Gastrocnemius medialis (tissue), 4 donors: Measurements from ENCODE around the gene MAGI1. TPM values are rescaled to one million over a fixed set of nuclear protein-coding genes. Genes with fewer than 3 reads are reported as not detected.

Experiments used
- ATAC-seq, 2 donors: fragments of 150-250 bp; one replicate each; pipeline ENCODE4 v1.9.1; 2016
- DNase-seq, 2 donors: peaks; one replicate each; pipeline ENCODE4 v3.0.0-alpha.2; 2019
- H3K27ac ChIP-seq, 4 donors: fragments of 200-600 bp; sonication (generic); 1 replicate in 1 of 4; 2 replicates in 3 of 4; pipeline ENCODE4 v1.5.1; 2016 to 2018; ENCODE audit warnings: mild to moderate bottlenecking in 2 of 4, moderate library complexity in 1 of 4
- H3K27me3 ChIP-seq, 3 donors: fragments of 200-600 bp; sonication (generic) in 2 of 3; 1 replicate in 1 of 3; 2 replicates in 2 of 3; pipeline versions ENCODE4 v1.5.1 to v1.6.0; 2016 to 2019; ENCODE audit warnings: mild to moderate bottlenecking in 1 of 3, moderate library complexity in 1 of 3
- H3K36me3 ChIP-seq, 2 donors: fragments of 200-600 bp; sonication (generic) in 1 of 2; one replicate each; pipeline ENCODE4 v1.5.1; 2017 to 2018
- H3K4me1 ChIP-seq, 2 donors: fragments of 200-600 bp; sonication (generic) in 1 of 2; one replicate each; pipeline ENCODE4 v1.5.1; 2016 to 2017; ENCODE audit warnings: mild to moderate bottlenecking in 2 of 2
- H3K4me3 ChIP-seq, 4 donors: fragments of 200-600 bp; sonication (generic) in 3 of 4; 1 replicate in 1 of 4; 2 replicates in 3 of 4; pipeline ENCODE4 v1.5.1; 2016 to 2019; ENCODE audit warnings: mild to moderate bottlenecking in 2 of 4
- H3K9me3 ChIP-seq, 3 donors: fragments of 200-600 bp; sonication (generic) in 2 of 3; 1 replicate in 1 of 3; 2 replicates in 2 of 3; pipeline ENCODE4 v1.5.1; 2016 to 2019
- CTCF ChIP-seq, 5 experiments: fragments of 450-650 bp in 3 of 5; fragments of 200-600 bp in 2 of 5; sonication (generic) in 2 of 5; IDR thresholded peaks in 4 of 5; conservative IDR thresholded peaks in 1 of 5; 1 replicate in 4 of 5; 2 replicates in 1 of 5; pipeline ENCODE4 v1.5.1; 2016 to 2019; ENCODE audit warnings: antibody characterized with exemption in 5 of 5, mild to moderate bottlenecking in 3 of 5, moderate library complexity in 3 of 5
- POLR2A ChIP-seq, 2 donors: fragments of 450-650 bp; IDR thresholded peaks; one replicate each; pipeline ENCODE4 v1.6.1; 2017; ENCODE audit warnings: antibody characterized with exemption in 2 of 2, mild to moderate bottlenecking in 2 of 2, moderate library complexity in 2 of 2
- in situ Hi-C, 4 donors: fragments of 200-750 bp; cut with MboI; loops; one replicate each; pipeline versions ENCODE4 v1.15.0 to v1.8.0; 2017; ENCODE audit warnings: low sequenced_read_pairs in 4 of 4
- intact Hi-C: fragments of 100-400 bp; cut with DNase I; formaldehyde crosslinking; loops from one replicate; pipeline ENCODE4 v1.15.1; 2023; ENCODE audit warnings: low total_unique reads
- total RNA-seq, 4 donors: library from RNA; depleted of rRNA; stranded (reverse); fragments of >200 nt; gene quantifications; one replicate each; pipeline versions ENCODE4 v1.1.0 to v1.2.3, GENCODE V29; 2016

Gene MAGI1
- total RNA-seq, 4 donors from 2014 or later, result 2.6 to 7.5 (median 3.9) TPM

- DNase-seq (no peak), ATAC-seq (no peak)
- TF ChIP-seq CTCF (IDR thresholded peaks at IDR 0.05 in 4 of 5, conservative IDR thresholded peaks at IDR 0.05 in 1 of 5), result no peak
- no peak for TF ChIP-seq POLR2A (IDR thresholded peaks at IDR 0.05)
- intact Hi-C loops (no loop called here), in situ Hi-C loops (no loop called here)
- H3K4me1 ChIP-seq, result peaks cover 10 to 22% of the 10 kb centered on the region in 2 donors
- no peaks in the 10 kb centered on the region for H3K27me3 ChIP-seq
- H3K27ac ChIP-seq, result no peak overlapping the region
- no peaks in the 10 kb centered on the region for H3K36me3 ChIP-seq
- no peak overlapping the region for H3K4me3 ChIP-seq
- no peaks in the 10 kb centered on the region for H3K9me3 ChIP-seq
Measured at GRCh38 chr3:65497236-65497635, 541.5 kb downstream of the MAGI1 start.

GRCh38 chr3:65493938-65494337 lies 544.8 kb downstream of the MAGI1 start:
- Histone ChIP-seq H3K27me3 (no peaks in the 10 kb centered on the region), H3K36me3 (no peaks in the 10 kb centered on the region), H3K4me3 (no peak overlapping the region), H3K27ac (no peak overlapping the region), H3K9me3 (no peaks in the 10 kb centered on the region), H3K4me1 (peaks cover 14 to 32% of the 10 kb centered on the region in 2 donors)
- TF ChIP-seq CTCF (IDR thresholded peaks at IDR 0.05 in 4 of 5, conservative IDR thresholded peaks at IDR 0.05 in 1 of 5), result no peak
- no peak for TF ChIP-seq POLR2A (IDR thresholded peaks at IDR 0.05)
- DNase-seq, result no peak
- intact Hi-C loops, result no loop called here
- no peak for ATAC-seq
- in situ Hi-C loops, result no loop called here

GRCh38 chr3:65493371-65493882 lies 545.3 kb downstream of the MAGI1 start:
- in situ Hi-C loops, result no loop called here
- no peaks in the 10 kb centered on the region for H3K9me3 ChIP-seq
- no peak for DNase-seq
- peaks cover 14 to 32% of the 10 kb centered on the region in 2 donors for H3K4me1 ChIP-seq
- intact Hi-C loops, result no loop called here
- no peaks in the 10 kb centered on the region for H3K27me3 ChIP-seq
- H3K27ac ChIP-seq, result no peak overlapping the region
- H3K36me3 ChIP-seq, result no peaks in the 10 kb centered on the region
- ATAC-seq, result no peak
- TF ChIP-seq POLR2A (IDR thresholded peaks at IDR 0.05), result no peak
- TF ChIP-seq CTCF (IDR thresholded peaks at IDR 0.05 in 4 of 5, conservative IDR thresholded peaks at IDR 0.05 in 1 of 5), result no peak
- no peak overlapping the region for H3K4me3 ChIP-seq

GRCh38 chr3:65492249-65492648 lies 546.5 kb downstream of the MAGI1 start:
- in situ Hi-C loops, result no loop called here
- intact Hi-C loops, result no loop called here
- Histone ChIP-seq H3K36me3 (no peaks in the 10 kb centered on the region), H3K9me3 (no peaks in the 10 kb centered on the region), H3K27ac (no peak overlapping the region), H3K4me3 (no peak overlapping the region), H3K27me3 (no peaks in the 10 kb centered on the region), H3K4me1 (peaks cover 16 to 36% of the 10 kb centered on the region in 2 donors)
- ATAC-seq (no peak), DNase-seq (no peak)
- no peak for TF ChIP-seq POLR2A (IDR thresholded peaks at IDR 0.05)
- TF ChIP-seq CTCF (IDR thresholded peaks at IDR 0.05 in 4 of 5, conservative IDR thresholded peaks at IDR 0.05 in 1 of 5), result no peak

GRCh38 chr3:65490114-65490513 lies 548.6 kb downstream of the MAGI1 start:
- TF ChIP-seq POLR2A (IDR thresholded peaks at IDR 0.05) (no peak), CTCF (IDR thresholded peaks at IDR 0.05 in 4 of 5, conservative IDR thresholded peaks at IDR 0.05 in 1 of 5) (no peak)
- H3K36me3 ChIP-seq, result no peaks in the 10 kb centered on the region
- DNase-seq, result no peak
- H3K27ac ChIP-seq, result no peak overlapping the region
- no peaks in the 10 kb centered on the region for H3K27me3 ChIP-seq
- in situ Hi-C loops, result no loop called here
- no peak for ATAC-seq
- no peaks in the 10 kb centered on the region for H3K9me3 ChIP-seq
- peaks cover 37 to 55% of the 10 kb centered on the region in 2 donors for H3K4me1 ChIP-seq
- intact Hi-C loops, result no loop called here
- H3K4me3 ChIP-seq, result no peak overlapping the region
